ENCODE results near the gene TRPV4. TPM values are rescaled to one million over a fixed set of nuclear protein-coding genes. Genes with fewer than 3 reads are reported as not detected.
A peak's percentile ranks its signal among the peaks of the same experiment; 100 is the strongest.

TRPV4 gene
- polyA plus RNA-seq, 1 donor from 2014 or later: not detected

DNA sequence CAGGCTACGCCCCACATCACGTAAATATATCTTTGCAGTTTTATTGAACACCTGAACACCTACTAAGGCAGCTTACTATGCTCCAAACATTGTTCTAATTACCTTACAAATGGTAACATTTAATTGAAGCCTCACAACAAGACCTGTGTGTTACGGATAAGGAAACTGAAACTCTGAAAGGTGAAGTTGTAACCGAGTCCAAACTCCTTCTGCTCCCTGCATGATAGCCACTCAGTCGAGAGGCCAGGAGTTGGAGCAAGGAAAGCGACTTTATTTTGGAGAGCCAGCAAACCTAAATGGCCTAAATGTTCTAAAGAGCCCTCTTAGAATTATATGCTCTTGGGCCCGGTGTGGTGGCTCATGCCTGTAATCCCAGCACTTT, 12.6 kb upstream of the TRPV4 start:
- H3K36me3 ChIP-seq (ENCODE audit: insufficient read depth, low read length): no peaks in the 10 kb centered on the region
- H3K79me2 ChIP-seq (replicated peaks; ENCODE audit: insufficient read depth, low read length): no peaks in the 10 kb centered on the region
- H3K9ac ChIP-seq (ENCODE audit: low read length): no peak overlapping the region
- H3F3A ChIP-seq (ENCODE audit: insufficient read depth, low read length, poor library complexity, severe bottlenecking): no peaks in the 10 kb centered on the region
- no peak overlapping the region for H3K27ac ChIP-seq (ENCODE audit: low read length)
- H3K9me3 ChIP-seq (ENCODE audit: low read length): no peaks in the 10 kb centered on the region
- no peak for TF ChIP-seq EP300 (conservative IDR thresholded peaks at IDR 0.05; ENCODE audit: poor library complexity, severe bottlenecking)
- TF ChIP-seq RAD21 (conservative IDR thresholded peaks at IDR 0.05): no peak
- TF ChIP-seq TAF1 (IDR thresholded peaks at IDR 0.05; ENCODE audit: low read depth): no peak
- no peak for TF ChIP-seq POLR2AphosphoS5 (IDR thresholded peaks at IDR 0.05)
- TF ChIP-seq SMC3 (conservative IDR thresholded peaks at IDR 0.05; ENCODE audit: poor library complexity): no peak
- TF ChIP-seq, protein P1, sequence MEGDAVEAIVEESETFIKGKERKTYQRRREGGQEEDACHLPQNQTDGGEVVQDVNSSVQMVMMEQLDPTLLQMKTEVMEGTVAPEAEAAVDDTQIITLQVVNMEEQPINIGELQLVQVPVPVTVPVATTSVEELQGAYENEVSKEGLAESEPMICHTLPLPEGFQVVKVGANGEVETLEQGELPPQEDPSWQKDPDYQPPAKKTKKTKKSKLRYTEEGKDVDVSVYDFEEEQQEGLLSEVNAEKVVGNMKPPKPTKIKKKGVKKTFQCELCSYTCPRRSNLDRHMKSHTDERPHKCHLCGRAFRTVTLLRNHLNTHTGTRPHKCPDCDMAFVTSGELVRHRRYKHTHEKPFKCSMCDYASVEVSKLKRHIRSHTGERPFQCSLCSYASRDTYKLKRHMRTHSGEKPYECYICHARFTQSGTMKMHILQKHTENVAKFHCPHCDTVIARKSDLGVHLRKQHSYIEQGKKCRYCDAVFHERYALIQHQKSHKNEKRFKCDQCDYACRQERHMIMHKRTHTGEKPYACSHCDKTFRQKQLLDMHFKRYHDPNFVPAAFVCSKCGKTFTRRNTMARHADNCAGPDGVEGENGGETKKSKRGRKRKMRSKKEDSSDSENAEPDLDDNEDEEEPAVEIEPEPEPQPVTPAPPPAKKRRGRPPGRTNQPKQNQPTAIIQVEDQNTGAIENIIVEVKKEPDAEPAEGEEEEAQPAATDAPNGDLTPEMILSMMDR (IDR thresholded peaks at IDR 0.05; ENCODE audit: poor library complexity, severe bottlenecking): no peak
- TF ChIP-seq EZH2 (IDR thresholded peaks at IDR 0.05; ENCODE audit: borderline replicate concordance, insufficient read depth, low read length, poor library complexity, severe bottlenecking): no peak
- TF ChIP-seq, protein P2, sequence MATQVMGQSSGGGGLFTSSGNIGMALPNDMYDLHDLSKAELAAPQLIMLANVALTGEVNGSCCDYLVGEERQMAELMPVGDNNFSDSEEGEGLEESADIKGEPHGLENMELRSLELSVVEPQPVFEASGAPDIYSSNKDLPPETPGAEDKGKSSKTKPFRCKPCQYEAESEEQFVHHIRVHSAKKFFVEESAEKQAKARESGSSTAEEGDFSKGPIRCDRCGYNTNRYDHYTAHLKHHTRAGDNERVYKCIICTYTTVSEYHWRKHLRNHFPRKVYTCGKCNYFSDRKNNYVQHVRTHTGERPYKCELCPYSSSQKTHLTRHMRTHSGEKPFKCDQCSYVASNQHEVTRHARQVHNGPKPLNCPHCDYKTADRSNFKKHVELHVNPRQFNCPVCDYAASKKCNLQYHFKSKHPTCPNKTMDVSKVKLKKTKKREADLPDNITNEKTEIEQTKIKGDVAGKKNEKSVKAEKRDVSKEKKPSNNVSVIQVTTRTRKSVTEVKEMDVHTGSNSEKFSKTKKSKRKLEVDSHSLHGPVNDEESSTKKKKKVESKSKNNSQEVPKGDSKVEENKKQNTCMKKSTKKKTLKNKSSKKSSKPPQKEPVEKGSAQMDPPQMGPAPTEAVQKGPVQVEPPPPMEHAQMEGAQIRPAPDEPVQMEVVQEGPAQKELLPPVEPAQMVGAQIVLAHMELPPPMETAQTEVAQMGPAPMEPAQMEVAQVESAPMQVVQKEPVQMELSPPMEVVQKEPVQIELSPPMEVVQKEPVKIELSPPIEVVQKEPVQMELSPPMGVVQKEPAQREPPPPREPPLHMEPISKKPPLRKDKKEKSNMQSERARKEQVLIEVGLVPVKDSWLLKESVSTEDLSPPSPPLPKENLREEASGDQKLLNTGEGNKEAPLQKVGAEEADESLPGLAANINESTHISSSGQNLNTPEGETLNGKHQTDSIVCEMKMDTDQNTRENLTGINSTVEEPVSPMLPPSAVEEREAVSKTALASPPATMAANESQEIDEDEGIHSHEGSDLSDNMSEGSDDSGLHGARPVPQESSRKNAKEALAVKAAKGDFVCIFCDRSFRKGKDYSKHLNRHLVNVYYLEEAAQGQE (IDR thresholded peaks at IDR 0.05; ENCODE audit: borderline replicate concordance): no peak
- TF ChIP-seq MXI1 (conservative IDR thresholded peaks at IDR 0.05; ENCODE audit: poor library complexity, severe bottlenecking): no peak
- H3K4me3 ChIP-seq (ENCODE audit: low read length): peak overlapping the region; percentile 56
- no peaks in the 10 kb centered on the region for H4K20me1 ChIP-seq (ENCODE audit: insufficient read depth)
- H3K4me2 ChIP-seq (ENCODE audit: low read length): no peak overlapping the region
- H3K27me3 ChIP-seq (ENCODE audit: insufficient read depth, low read depth, low read length): no peaks in the 10 kb centered on the region
- no peaks in the 10 kb centered on the region for H3K9me2 ChIP-seq (ENCODE audit: insufficient read depth, low read length)
- no peak overlapping the region for H2AFZ ChIP-seq (ENCODE audit: low read depth, low read length)

DNA sequence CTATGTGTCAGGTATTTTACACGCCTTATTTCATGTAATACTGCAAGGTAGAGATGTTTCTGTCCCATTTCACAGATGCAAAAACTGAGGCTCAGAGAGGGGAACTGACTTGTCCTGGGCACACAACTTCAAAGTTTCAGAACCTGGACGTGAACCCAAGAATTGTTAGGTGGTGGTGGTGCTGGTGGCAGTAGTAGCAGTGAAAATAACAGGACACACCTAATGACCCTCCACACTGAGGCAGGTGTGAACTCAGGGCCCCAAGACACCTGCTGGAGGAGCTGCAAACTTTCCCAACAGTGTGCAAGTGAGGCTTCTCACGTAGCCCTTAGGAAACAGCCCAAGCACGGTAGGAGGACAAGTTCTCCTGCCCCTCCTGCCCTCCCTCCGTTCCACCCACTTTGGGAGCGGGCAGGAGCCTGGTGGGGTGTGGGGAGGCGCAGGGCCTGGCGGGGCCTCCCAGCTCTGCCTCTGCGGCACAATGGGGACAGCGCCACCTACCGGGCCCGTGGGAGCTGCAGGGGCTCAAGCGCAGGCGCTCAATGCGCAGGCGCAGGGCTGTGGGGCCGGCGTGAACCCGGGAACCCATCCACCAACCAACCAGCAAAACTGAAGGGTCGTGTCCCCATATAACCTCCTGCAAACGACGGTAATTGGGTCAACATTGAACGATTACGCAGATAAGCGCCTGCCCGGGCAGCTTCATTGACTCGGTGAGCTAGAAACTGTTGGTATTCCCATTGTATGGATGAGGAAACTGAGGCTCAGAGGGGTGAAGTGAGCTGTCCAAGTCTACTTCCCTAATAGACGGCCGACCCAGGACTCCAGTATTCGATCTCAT, 12.0 kb upstream of the TRPV4 start:
- Histone ChIP-seq H3K36me3 (ENCODE audit: insufficient read depth, low read length) (no peaks in the 10 kb centered on the region), H3K9me3 (ENCODE audit: low read length) (no peaks in the 10 kb centered on the region), H3F3A (ENCODE audit: insufficient read depth, low read length, poor library complexity, severe bottlenecking) (no peaks in the 10 kb centered on the region), H3K9me2 (ENCODE audit: insufficient read depth, low read length) (no peaks in the 10 kb centered on the region), H2AFZ (ENCODE audit: low read depth, low read length) (no peak overlapping the region), H4K20me1 (ENCODE audit: insufficient read depth) (no peaks in the 10 kb centered on the region), H3K79me2 (replicated peaks; ENCODE audit: insufficient read depth, low read length) (no peaks in the 10 kb centered on the region), H3K4me2 (ENCODE audit: low read length) (no peak overlapping the region), H3K4me3 (ENCODE audit: low read length) (peak overlapping the region; percentile 56), H3K27ac (ENCODE audit: low read length) (no peak overlapping the region), H3K9ac (ENCODE audit: low read length) (no peak overlapping the region), H3K27me3 (ENCODE audit: insufficient read depth, low read depth, low read length) (no peaks in the 10 kb centered on the region)
- TF ChIP-seq MXI1 (conservative IDR thresholded peaks at IDR 0.05; ENCODE audit: poor library complexity, severe bottlenecking): no peak
- no peak for TF ChIP-seq EZH2 (IDR thresholded peaks at IDR 0.05; ENCODE audit: borderline replicate concordance, insufficient read depth, low read length, poor library complexity, severe bottlenecking)
- TF ChIP-seq POLR2AphosphoS5 (IDR thresholded peaks at IDR 0.05): no peak
- no peak for TF ChIP-seq EP300 (conservative IDR thresholded peaks at IDR 0.05; ENCODE audit: poor library complexity, severe bottlenecking)
- peak; percentile 90 for TF ChIP-seq SMC3 (conservative IDR thresholded peaks at IDR 0.05; ENCODE audit: poor library complexity)
- TF ChIP-seq, protein P1 (IDR thresholded peaks at IDR 0.05; ENCODE audit: poor library complexity, severe bottlenecking): peak; percentile 97
- no peak for TF ChIP-seq TAF1 (IDR thresholded peaks at IDR 0.05; ENCODE audit: low read depth)
- peak; percentile 89 for TF ChIP-seq RAD21 (conservative IDR thresholded peaks at IDR 0.05)
- TF ChIP-seq, protein P2 (IDR thresholded peaks at IDR 0.05; ENCODE audit: borderline replicate concordance): no peak
